ENCODE measurements around the gene UCK1.

UCK1 gene

GRCh38 chr9:131530920-131531832 is at the start of gene UCK1:
Gene UCK1, minus strand, starts transcription at chr9:131531263. Its CDS starts 89 bp downstream, at chr9:131531174.
- DNase-seq (ENCODE audit: low read depth), result peak; percentile 66

- no peak for DNase-seq (ENCODE audit: low read depth)
Observed at GRCh38 chr9:131580358-131580757, 49.3 kb upstream of the UCK1 start.

GRCh38 chr9:131579789-131580211 is 48.7 kb upstream of the UCK1 start:
- DNase-seq (ENCODE audit: low read depth), result no peak

- no peak for DNase-seq (ENCODE audit: low read depth)
Observed at GRCh38 chr9:131578731-131579504, 47.9 kb upstream of the UCK1 start.

GRCh38 chr9:131578021-131578420 is 47.0 kb upstream of the UCK1 start:
- DNase-seq (ENCODE audit: low read depth), result no peak

GRCh38 chr9:131577005-131578000 is 46.2 kb upstream of the UCK1 start:
- DNase-seq (ENCODE audit: low read depth), result no peak

- DNase-seq (ENCODE audit: low read depth), result no peak
Observed at GRCh38 chr9:131575946-131576853, 45.1 kb upstream of the UCK1 start.

GRCh38 chr9:131574730-131575640 is 43.9 kb upstream of the UCK1 start:
- DNase-seq (ENCODE audit: low read depth), result no peak

- DNase-seq (ENCODE audit: low read depth), result no peak
Observed at GRCh38 chr9:131567910-131568309, 36.8 kb upstream of the UCK1 start.

- no peak for DNase-seq (ENCODE audit: low read depth)
Observed at GRCh38 chr9:131566158-131566557, 35.1 kb upstream of the UCK1 start.

GRCh38 chr9:131565369-131565768 is 34.3 kb upstream of the UCK1 start:
- no peak for DNase-seq (ENCODE audit: low read depth)

- DNase-seq (ENCODE audit: low read depth), result peak; percentile 27
Observed at GRCh38 chr9:131562032-131562959, 31.2 kb upstream of the UCK1 start.

- DNase-seq (ENCODE audit: low read depth), result no peak
Observed at GRCh38 chr9:131559421-131560000, 28.4 kb upstream of the UCK1 start.

- no peak for DNase-seq (ENCODE audit: low read depth)
Observed at GRCh38 chr9:131557855-131558548, 26.9 kb upstream of the UCK1 start.

- no peak for DNase-seq (ENCODE audit: low read depth)
Observed at GRCh38 chr9:131555841-131556673, 25.0 kb upstream of the UCK1 start.

- DNase-seq (ENCODE audit: low read depth), result no peak
Observed at GRCh38 chr9:131554843-131555351, 23.8 kb upstream of the UCK1 start.

Measured in amniotic epithelial cell (primary cell).